Stimulated activated CD4-positive, alpha-beta T cell treated with anti-CD3 and anti-CD28 coated beads, TNF-alpha, amount 100 ng/mL, for 4 hours (primary cell): ENCODE results near the gene WDR47.
"Not testable (repeated sequence)": the region's sequence is repeated elsewhere in the genome, so short reads cannot be mapped to it uniquely, and the experiment has no call there.

Experiments used
- DNase-seq, 3 experiments: peaks; one replicate each; pipeline ENCODE4 v3.0.0-alpha.2; 2020; ENCODE audit warnings: low read depth in 3 of 3

The WDR47 gene

GRCh38 chr1:108962681-108963051, 79.2 kb downstream of the WDR47 start:
- peak in 2 of 3 experiments; percentile 9 to 17 for DNase-seq

DNA sequence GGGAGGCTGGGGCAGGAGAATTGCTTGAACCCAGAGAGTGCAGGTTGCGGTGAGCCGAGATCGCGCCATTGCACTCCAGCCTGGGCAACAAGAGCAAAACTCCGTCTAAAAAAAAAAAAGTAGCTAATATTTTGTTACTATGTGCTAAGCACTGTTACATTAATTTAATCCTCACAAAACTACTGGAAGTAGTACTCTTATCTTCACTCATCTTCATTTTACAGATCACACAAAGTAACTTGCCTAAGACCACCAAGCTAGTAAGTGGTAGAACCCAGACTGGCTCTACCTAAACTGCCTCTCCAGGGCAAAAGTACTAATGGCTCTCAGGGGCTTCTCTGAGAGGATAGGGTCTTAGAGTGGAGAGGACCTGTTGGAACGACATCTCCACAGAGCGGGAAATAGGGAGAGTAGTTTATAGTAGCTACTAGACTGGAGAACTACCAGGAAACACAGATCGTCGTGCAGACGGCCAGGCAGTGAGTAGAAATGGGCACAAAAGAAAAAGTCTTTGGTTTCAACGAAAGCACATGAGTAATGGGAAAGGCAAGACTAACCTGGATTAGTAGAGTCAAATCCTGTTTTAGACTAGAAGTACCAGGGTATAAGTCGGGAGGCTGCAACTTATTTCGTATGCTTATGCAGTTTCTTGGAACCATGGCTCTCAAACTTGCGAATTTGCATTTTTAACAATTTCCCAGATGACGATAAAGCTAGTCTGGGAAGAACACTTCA, 80.0 kb downstream of the WDR47 start:
- DNase-seq = no peak

GRCh38 chr1:108961198-108961597, 80.7 kb downstream of the WDR47 start:
- DNase-seq = no peak

DNA sequence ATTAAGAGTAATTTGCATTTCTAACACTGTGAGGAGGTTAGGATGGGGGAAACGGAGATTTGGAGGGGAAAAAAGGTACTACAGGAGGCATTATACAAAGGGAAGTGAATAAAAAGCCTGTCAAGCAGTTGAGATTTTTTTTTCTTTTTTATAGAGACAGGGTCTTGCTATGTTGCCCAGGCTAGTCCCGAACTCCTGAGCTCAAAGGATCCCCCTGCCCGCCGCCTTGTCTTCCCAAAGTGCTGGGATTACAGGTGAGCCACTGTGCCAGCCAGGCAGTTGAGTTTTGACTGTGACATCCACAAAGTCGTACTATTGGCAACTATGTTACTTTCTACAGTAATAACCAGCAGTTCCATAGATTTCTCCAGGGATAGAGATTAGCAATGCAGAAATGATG, 81.2 kb downstream of the WDR47 start:
- no peak for DNase-seq

GRCh38 chr1:108957888-108958287, 84.0 kb downstream of the WDR47 start:
- no peak for DNase-seq

DNA sequence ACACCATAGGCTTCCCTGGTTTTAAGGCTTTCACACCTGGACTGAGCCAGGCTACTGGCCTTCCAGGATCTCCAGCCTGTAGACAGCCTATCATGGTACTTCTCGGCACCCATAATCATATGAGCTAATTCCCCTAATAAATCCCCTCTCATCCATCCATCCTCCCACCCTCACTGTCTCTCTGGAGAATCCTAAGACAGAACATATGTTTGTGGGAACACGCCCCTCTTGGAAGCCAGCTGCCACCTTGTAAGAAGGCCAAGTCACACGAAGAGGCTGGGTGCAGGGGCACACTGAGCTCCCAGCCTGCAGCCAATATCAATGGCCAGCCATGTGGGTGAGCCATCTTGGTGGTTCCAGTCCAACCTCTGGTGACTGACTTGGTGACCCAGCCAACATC, 86.0 kb downstream of the WDR47 start:
- DNase-seq = no peak

- DNase-seq = no peak
These were observed 86.8 kb downstream of the WDR47 start for GRCh38 chr1:108955111-108955510.

- no peak for DNase-seq
These were observed 88.5 kb downstream of the WDR47 start for GRCh38 chr1:108953452-108953851.

DNA sequence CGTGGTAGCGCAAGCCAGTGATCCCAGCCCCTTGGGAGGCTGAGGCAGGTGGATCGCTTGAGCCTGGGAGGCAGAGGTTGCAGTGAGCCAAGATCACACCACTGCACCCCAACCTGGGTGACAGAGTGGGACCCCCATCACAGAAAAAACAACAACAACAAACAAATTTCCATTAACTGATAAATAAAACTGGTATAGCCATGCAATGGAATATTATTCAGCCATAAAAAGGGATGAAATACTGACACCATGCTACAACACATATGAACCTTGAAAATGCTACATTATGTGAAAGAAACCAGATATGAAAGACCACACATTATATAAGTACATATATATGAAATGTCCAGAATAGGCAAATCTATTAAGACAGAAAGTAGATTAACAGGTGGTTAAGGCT, 90.7 kb downstream of the WDR47 start:
- DNase-seq = no peak

- DNase-seq = no peak
These were observed 92.9 kb downstream of the WDR47 start for GRCh38 chr1:108949044-108949443.

GRCh38 chr1:108947871-108948525, 93.9 kb downstream of the WDR47 start:
- no peak for DNase-seq

DNA sequence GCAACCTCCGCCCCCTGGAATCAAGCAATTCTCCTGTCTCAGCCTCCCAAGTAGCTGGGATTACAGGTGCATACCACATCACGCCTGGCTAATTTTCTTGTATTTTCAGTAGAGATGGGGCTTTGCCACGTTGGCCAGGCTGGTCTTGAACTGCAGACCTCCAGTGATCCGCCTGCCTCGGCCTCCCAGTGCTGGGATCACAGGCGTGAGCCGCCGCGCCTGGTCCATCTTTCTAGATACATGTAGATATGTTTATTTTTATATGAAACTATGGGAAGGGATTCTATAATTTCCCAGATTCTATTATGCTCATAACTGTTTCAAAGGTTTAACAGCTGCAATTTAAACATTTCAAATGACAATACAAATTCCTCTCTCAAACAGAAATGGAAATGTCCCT, 105.7 kb downstream of the WDR47 start:
- DNase-seq = no peak

DNA sequence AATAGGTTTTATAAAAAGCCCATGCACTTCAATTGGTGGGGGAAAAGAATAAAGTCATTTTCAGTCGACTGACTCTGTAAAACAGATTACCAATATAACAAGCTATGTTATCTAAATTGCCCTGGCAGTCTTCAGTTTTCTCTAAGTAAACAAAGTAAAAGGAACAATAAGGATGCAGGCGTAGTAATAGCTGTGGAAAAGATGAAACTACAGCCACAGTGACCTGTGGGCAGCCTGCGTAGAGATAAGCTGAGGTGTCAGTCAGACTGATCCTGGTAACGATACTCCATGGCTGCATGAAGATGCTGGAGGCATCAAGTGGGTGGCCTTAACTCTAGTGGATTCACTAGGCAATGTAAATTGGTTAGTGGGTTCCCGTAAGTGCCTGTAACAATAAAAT, 108.0 kb downstream of the WDR47 start:
- DNase-seq = no peak

DNA sequence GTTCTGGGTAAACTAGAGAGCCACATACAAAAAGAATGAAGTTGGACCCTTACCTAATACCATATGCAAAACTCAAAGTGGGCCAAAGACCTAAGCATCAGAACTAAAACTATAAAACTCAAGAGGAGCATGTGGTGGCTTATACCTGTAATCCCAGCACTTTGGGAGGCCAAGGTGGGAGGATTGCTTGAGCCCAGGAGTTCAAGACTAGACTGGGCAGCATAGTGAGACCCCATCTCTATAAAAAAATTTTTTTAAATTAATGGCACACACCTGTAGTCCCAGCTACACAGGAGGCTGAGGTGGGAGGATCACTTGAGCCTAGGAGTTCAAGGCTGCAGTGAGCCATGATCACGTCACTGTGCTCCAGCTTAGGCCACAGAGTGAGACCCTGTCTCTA, 114.3 kb downstream of the WDR47 start:
- not testable (repeated sequence) for DNase-seq

DNA sequence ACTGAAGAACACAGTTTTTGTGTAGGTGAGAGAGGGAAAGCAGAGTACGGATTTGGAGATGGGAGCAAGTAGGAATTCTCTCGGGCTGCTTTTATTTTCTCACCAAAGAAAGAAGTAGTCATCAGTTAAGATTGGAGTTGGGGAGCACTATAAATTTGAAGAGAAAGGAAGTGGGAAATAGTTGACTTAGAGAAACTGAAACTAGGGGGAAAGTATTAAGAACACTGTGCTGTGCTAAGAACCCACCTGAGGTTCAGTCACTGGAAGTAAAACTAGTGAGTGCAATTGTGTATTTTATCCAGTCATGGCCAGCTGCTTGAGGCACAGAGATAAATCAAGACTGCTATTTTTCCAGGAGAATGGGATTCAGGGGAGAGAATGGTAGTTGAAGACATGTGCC, 116.0 kb downstream of the WDR47 start:
- DNase-seq = no peak
